GM12874 (cell line): ENCODE results near the gene POLR2C.

Source experiments
- CTCF ChIP-seq: IDR thresholded peaks from 2 replicates; pipeline ENCODE4 v1.5.1; 2011; ENCODE audit warnings: low read depth, mild to moderate bottlenecking, control low read depth, low read length, moderate library complexity; ENCODE audit not compliant: insufficient read depth

POLR2C gene

GRCh38 chr16:57464523-57464922, 2.0 kb downstream of the POLR2C start:
- TF ChIP-seq CTCF: no peak

- no peak for TF ChIP-seq CTCF
Measured at GRCh38 chr16:57468346-57468745, 5.9 kb downstream of the POLR2C start.

GRCh38 chr16:57469046-57469445, 6.6 kb downstream of the POLR2C start:
- no peak for TF ChIP-seq CTCF

- no peak for TF ChIP-seq CTCF
Measured at GRCh38 chr16:57469917-57470470, 7.5 kb downstream of the POLR2C start.

- TF ChIP-seq CTCF: no peak
Measured at GRCh38 chr16:57470711-57471110, 8.2 kb downstream of the POLR2C start.

- TF ChIP-seq CTCF: no peak
Measured at GRCh38 chr16:57471209-57471608, 8.7 kb downstream of the POLR2C start.

- TF ChIP-seq CTCF: no peak
Measured at GRCh38 chr16:57471852-57472664, 9.6 kb downstream of the POLR2C start.
